Measurements from ENCODE around the gene MRC1.
"Not testable (repeated sequence)": the region's sequence is repeated elsewhere in the genome, so short reads cannot be mapped to it uniquely, and the experiment has no call there.

MRC1 gene

GRCh38 chr10:17910125-17910789, 101.1 kb downstream of the MRC1 start:
- DNase-seq: peak; percentile 67

DNA sequence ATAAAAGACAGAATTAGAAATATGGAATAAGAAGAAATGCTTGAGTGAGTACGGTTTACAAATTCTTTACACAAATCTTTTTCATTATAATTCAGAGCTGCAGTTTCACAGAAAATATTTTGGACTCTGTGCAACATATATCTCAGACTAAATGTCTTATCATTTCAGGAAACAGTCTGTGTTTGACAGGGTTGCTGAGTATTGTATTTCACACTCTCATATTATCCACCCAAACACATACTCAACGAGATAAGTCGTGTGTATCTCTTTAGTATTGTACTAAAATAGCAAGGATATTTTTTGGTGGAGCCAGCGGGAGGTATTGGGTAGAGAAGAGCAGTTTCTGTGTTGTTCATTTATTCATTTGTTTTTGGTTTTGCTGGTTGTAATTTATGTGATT, 103.6 kb downstream of the MRC1 start:
- no peak for DNase-seq

GRCh38 chr10:17913604-17914003, 104.5 kb downstream of the MRC1 start:
- DNase-seq: no peak

- DNase-seq: no peak
Observed at GRCh38 chr10:17914169-17915045, 105.3 kb downstream of the MRC1 start.

- DNase-seq: no peak
Observed at GRCh38 chr10:17915181-17915580, 106.0 kb downstream of the MRC1 start.

- no peak for DNase-seq
Observed at GRCh38 chr10:17918187-17918903, 109.2 kb downstream of the MRC1 start.

DNA sequence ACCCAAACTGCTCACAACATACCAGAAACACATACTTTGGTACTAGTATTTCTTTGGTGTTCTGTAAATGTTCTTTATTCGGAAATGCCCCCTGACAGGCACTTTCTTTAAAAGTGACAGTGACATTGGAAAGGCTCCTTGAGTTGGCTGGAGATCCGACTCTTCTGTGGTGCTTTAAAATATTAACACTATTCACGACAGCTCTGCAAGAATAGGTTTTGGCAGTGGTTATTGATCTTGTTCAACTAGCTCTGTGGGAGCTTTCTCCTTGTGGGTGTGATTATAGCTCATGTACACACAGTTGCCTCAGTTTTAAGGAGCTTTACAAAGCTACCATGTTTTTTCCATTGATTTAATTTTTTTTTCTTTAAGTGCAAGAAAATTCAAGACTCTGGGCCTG, 112.2 kb downstream of the MRC1 start:
- no peak for DNase-seq

- DNase-seq: no peak
Observed at GRCh38 chr10:17923728-17924127, 114.6 kb downstream of the MRC1 start.

DNA sequence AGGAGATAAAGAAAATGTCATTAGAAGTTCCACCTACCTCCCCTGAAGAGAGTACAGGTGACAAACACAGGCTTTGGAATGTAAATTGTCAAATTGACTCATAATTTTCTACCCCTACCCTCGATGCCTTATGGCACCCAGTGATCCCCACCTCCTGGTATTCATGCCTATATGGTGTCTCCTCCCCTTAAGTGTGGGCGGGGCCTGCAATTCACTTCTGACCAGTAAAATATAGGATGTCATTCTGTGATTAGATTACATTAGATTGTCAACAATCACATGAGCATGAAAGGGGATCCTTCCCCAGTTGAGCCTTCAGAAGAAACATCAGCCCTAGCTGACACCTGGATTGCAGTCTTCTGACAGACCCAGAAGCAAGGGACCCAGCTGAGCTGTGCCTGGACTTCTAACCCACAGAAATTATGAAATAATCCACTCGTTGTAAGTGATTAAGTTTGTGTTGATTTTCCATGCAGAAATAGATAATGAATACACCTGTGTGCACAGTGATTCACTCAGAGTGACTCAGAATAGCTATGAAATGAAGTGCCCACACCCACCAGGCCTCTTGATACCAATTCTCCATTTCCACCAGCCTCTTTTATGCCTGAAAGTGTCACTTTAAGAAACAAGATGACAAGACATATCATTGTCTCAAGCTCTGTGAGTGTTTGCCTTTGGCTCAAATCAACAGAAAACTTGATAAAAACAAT, 134.0 kb downstream of the MRC1 start:
- DNase-seq: no peak

DNA sequence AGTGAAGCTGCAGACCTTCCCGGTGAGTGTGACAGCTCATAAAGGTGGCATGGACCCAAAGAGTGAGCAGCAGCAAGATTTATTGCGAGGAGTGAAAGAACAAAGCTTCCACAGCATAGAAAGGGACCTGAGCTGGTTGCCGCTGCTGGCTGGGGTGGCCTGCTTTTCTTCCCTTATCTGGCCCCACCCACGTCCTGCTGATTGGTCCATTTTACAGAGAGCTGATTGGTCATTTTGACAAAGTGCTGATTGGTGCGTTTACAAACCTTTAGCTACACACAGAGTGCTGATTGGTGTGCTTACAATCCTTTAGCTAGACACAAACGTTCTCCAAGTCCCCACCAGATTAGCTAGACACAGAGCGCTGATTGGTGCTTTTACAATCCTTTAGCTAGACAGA, 141.1 kb downstream of the MRC1 start:
- DNase-seq: not testable (repeated sequence)

GRCh38 chr10:17950726-17951125, 141.6 kb downstream of the MRC1 start:
- no peak for DNase-seq

- peak; percentile 5 for DNase-seq
Observed at GRCh38 chr10:17951868-17952371, 142.8 kb downstream of the MRC1 start, which contains the start of gene SLC39A12. SLC39A12 (plus strand) TSS chr10:17951918; CDS start chr10:17953277, 1,359 bp downstream.

- not testable (repeated sequence) for DNase-seq
Observed at GRCh38 chr10:17954372-17954771, 145.2 kb downstream of the MRC1 start.

GRCh38 chr10:17954861-17955260, 145.7 kb downstream of the MRC1 start:
- DNase-seq: no peak

DNA sequence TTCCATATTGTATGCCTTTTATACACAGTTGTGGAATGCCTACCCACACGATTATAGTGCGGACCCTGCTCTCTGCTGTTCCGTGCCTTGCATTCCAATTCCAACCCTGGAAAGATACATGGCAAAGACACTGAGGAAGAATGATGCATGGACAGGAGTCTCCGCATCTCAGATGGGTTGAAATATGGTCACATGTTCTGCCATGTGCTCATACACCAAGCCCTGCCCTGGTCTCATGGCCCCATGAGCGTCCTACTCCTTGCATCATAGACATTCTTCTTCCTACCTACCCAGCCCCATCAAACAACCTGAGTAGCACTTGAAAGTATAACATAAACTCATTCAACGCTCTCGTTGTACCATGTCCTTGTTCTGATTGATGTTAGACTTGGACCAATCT, 148.9 kb downstream of the MRC1 start:
- no peak for DNase-seq

DNA sequence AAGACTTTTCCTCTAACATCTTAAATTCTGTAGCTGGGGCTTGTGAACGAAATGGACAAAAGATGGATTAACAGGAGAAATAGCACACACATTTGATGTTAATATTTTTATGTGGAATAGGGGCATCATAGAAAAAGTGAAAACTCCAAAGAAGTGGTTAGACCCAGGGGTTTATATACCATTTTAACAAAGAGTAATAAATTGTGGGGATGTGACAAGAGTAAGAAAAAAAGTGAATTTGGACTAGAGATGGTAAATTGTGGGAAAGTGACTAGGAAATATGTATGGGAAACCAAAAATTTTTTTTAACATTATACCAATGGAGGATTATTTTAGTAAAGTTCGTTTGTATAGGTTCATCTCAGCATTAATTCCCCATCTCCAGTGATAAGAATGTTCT, 150.7 kb downstream of the MRC1 start:
- DNase-seq: no peak

All from inflammatory macrophage treated with lipopolysaccharide for 4 hours (primary cell).